Kidney capillary endothelial cell (primary cell): ENCODE results near the gene EIF2D.
"Not testable (repeated sequence)": the region's sequence is repeated elsewhere in the genome, so short reads cannot be mapped to it uniquely, and the experiment has no call there.

ENCODE experiments used
- DNase-seq: peaks from one replicate; pipeline ENCODE4 v3.0.0-alpha.2; 2018; ENCODE audit warnings: low spot score

The EIF2D gene

GRCh38 chr1:206635080-206635977, 23.1 kb upstream of the EIF2D start, which contains the start of gene DYRK3:
Gene DYRK3 (plus strand): TSS chr1:206635536. CDS start chr1:206635704, 168 bp downstream.
- peak; percentile 90 for DNase-seq

GRCh38 chr1:206634365-206635079, 22.3 kb upstream of the EIF2D start:
- peak; percentile 95 for DNase-seq

- DNase-seq = peak; percentile 50
Observed at GRCh38 chr1:206633708-206634121, 21.4 kb upstream of the EIF2D start.

- peak; percentile 82 for DNase-seq
Observed at GRCh38 chr1:206631085-206631509, 18.8 kb upstream of the EIF2D start.

GRCh38 chr1:206628916-206629315, 16.7 kb upstream of the EIF2D start:
- no peak for DNase-seq

GRCh38 chr1:206626396-206626795, 14.1 kb upstream of the EIF2D start:
- DNase-seq = not testable (repeated sequence)

- DNase-seq = no peak
Observed at GRCh38 chr1:206609229-206609991, 2.9 kb downstream of the EIF2D start.

- DNase-seq = peak; percentile 37
Observed at GRCh38 chr1:206608108-206608698, 4.1 kb downstream of the EIF2D start.

- peak; percentile 29 for DNase-seq
Observed at GRCh38 chr1:206606867-206607266, 5.4 kb downstream of the EIF2D start.

GRCh38 chr1:206604861-206605260, 7.4 kb downstream of the EIF2D start:
- DNase-seq = no peak

- no peak for DNase-seq
Observed at GRCh38 chr1:206600527-206600926, 11.7 kb downstream of the EIF2D start.

- no peak for DNase-seq
Observed at GRCh38 chr1:206596319-206596666, 16.0 kb downstream of the EIF2D start.

- no peak for DNase-seq
Observed at GRCh38 chr1:206595581-206596318, 16.5 kb downstream of the EIF2D start.

- no peak for DNase-seq
Observed at GRCh38 chr1:206593351-206593925, 18.8 kb downstream of the EIF2D start.

- no peak for DNase-seq
Observed at GRCh38 chr1:206591696-206592095, 20.6 kb downstream of the EIF2D start.

- no peak for DNase-seq
Observed at GRCh38 chr1:206591226-206591625, 21.0 kb downstream of the EIF2D start.

GRCh38 chr1:206590025-206590758, 22.1 kb downstream of the EIF2D start:
- DNase-seq = peak; percentile 41

- DNase-seq = peak; percentile 40
Observed at GRCh38 chr1:206589206-206589605, 23.1 kb downstream of the EIF2D start.

- DNase-seq = no peak
Observed at GRCh38 chr1:206588492-206588891, 23.8 kb downstream of the EIF2D start.

- DNase-seq = no peak
Observed at GRCh38 chr1:206587904-206588303, 24.4 kb downstream of the EIF2D start.
